Prostate gland (tissue), 2 donors: ENCODE results near the gene WDR86. TPM values are rescaled to one million over a fixed set of nuclear protein-coding genes. Genes with fewer than 3 reads are reported as not detected.

ENCODE experiments used
- DNase-seq: peaks from one replicate; pipeline ENCODE4 v3.0.0-alpha.2; 2019; ENCODE audit warnings: low spot score
- H3K27ac ChIP-seq, 2 donors: fragments of 200-600 bp; sonication (generic); 2 replicates each; pipeline ENCODE4 v1.5.1; 2017 to 2019
- H3K27me3 ChIP-seq: fragments of 200-600 bp; sonication (generic); replicated peaks from 2 replicates; pipeline ENCODE4 v1.5.1; 2019; ENCODE audit not compliant: insufficient read depth
- H3K36me3 ChIP-seq, 2 donors: fragments of 200-600 bp; sonication (generic); 1 replicate in 1 of 2; 2 replicates in 1 of 2; pipeline versions ENCODE4 v1.5.1 to v1.8.1; 2017 to 2019
- H3K4me1 ChIP-seq: fragments of 200-600 bp; sonication (generic); replicated peaks from 2 replicates; pipeline ENCODE4 v1.5.1; 2019
- H3K4me3 ChIP-seq, 2 donors: fragments of 200-600 bp; sonication (generic); 2 replicates each; pipeline ENCODE4 v1.5.1; 2017 to 2019
- H3K9me3 ChIP-seq: fragments of 200-600 bp; sonication (generic); 2 replicates; pipeline ENCODE4 v1.5.1; 2017
- CTCF ChIP-seq, 4 experiments: fragments of 200-600 bp in 2 of 4; fragments of 450-650 bp in 2 of 4; sonication (generic) in 2 of 4; IDR thresholded peaks; 1 replicate in 3 of 4; 2 replicates in 1 of 4; pipeline ENCODE4 v1.5.1; 2016 to 2019; ENCODE audit warnings: antibody characterized with exemption in 4 of 4, mild to moderate bottlenecking in 2 of 4, moderate library complexity in 2 of 4
- POLR2A ChIP-seq: fragments of 450-650 bp; IDR thresholded peaks from one replicate; pipeline ENCODE4 v1.6.1; 2016; ENCODE audit warnings: antibody characterized with exemption, mild to moderate bottlenecking
- POLR2AphosphoS5 ChIP-seq: sonication (generic); formaldehyde crosslinking; IDR thresholded peaks from one replicate; pipeline ENCODE4 v1.6.1; 2017; ENCODE audit warnings: antibody characterized with exemption
- WGBS: methylation state at CpG from one replicate; pipeline ENCODE4 v1.1.5; 2018; 5-methylcytosine and 5-hydroxymethylcytosine counted together
- intact Hi-C: fragments of 100-400 bp; cut with DNase I; formaldehyde crosslinking; loops from one replicate; pipeline ENCODE4 v1.14.2; 2022
- total RNA-seq, 2 donors: library from RNA; depleted of rRNA; stranded (reverse); fragments of >200 nt; gene quantifications; one replicate each; pipeline ENCODE4 v1.1.0, GENCODE V29; 2016

Gene WDR86
- total RNA-seq, 2 donors from 2014 or later = 3.6 to 12.8 TPM

DNA sequence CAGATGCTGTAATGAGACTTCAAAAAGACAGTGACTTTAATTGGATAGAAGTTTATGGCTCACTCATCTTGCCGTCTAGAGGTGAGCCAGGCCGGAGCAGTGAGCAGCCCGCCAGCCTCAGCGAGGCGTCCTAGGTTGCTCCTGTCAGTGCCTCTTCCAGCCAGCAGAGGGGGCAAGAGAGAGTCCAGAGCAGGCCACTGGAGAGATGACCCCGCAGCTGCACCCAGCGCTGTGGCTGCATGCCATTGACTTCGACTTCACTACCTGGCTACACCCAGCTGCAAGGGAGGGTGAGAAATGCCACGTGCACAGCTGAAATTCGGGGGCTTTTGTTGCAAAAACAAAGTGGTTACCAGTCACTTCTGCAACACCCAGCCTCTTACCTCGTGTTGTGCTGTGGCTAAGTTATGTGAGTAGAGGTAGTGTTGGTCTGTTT lies 41.7 kb downstream of the WDR86 start:
- intact Hi-C loops = loop anchor here (1.0 kb wide), 1 partner anchor 80 kb away; no protein-coding TSS in a partner anchor
- Histone ChIP-seq H3K27ac (no peak overlapping the region), H3K36me3 (no peaks in the 10 kb centered on the region)

GRCh38 chr7:151367284-151367683 lies 42.6 kb downstream of the WDR86 start:
- H3K9me3 ChIP-seq = no peaks in the 10 kb centered on the region
- H3K27ac ChIP-seq = no peak overlapping the region
- intact Hi-C loops = loop anchor here (2.0 kb wide), 1 partner anchor 392 kb away; no protein-coding TSS in a partner anchor
- TF ChIP-seq POLR2AphosphoS5 (no peak), CTCF (IDR thresholded peaks at IDR 0.05) (no peak), POLR2A (no peak)
- 75% methylated on average over 4 of the region's 4 CpGs for WGBS
- no peaks in the 10 kb centered on the region for H3K36me3 ChIP-seq
- no peaks in the 10 kb centered on the region for H3K27me3 ChIP-seq
- H3K4me1 ChIP-seq = no peaks in the 10 kb centered on the region
- no peak for DNase-seq
- no peak overlapping the region for H3K4me3 ChIP-seq

More for the DNA sequence above, 41.7 kb downstream of the WDR86 start:
- WGBS = 7% methylated on average over 11 of the region's 11 CpGs
- TF ChIP-seq POLR2A = no peak
- TF ChIP-seq CTCF (IDR thresholded peaks at IDR 0.05) = peak; percentile 69 to 95 (median 88)
- TF ChIP-seq POLR2AphosphoS5 = peak; percentile 33
- Histone ChIP-seq H3K9me3 (no peaks in the 10 kb centered on the region), H3K4me3 (no peak overlapping the region), H3K27me3 (no peaks in the 10 kb centered on the region), H3K4me1 (no peaks in the 10 kb centered on the region)
- peak; percentile 75 for DNase-seq

- H3K27ac ChIP-seq = no peak overlapping the region
- H3K36me3 ChIP-seq = no peaks in the 10 kb centered on the region
- H3K4me3 ChIP-seq = no peak overlapping the region
- TF ChIP-seq CTCF (IDR thresholded peaks at IDR 0.05) = no peak
- TF ChIP-seq POLR2A = no peak
- no peaks in the 10 kb centered on the region for H3K4me1 ChIP-seq
- intact Hi-C loops = loop anchor here (2.0 kb wide), 1 partner anchor 392 kb away; no protein-coding TSS in a partner anchor
- no peaks in the 10 kb centered on the region for H3K27me3 ChIP-seq
- DNase-seq = no peak
- WGBS = 59% methylated on average over 5 of the region's 5 CpGs
- H3K9me3 ChIP-seq = no peaks in the 10 kb centered on the region
These were observed 43.0 kb downstream of the WDR86 start for GRCh38 chr7:151366880-151367222.

DNA sequence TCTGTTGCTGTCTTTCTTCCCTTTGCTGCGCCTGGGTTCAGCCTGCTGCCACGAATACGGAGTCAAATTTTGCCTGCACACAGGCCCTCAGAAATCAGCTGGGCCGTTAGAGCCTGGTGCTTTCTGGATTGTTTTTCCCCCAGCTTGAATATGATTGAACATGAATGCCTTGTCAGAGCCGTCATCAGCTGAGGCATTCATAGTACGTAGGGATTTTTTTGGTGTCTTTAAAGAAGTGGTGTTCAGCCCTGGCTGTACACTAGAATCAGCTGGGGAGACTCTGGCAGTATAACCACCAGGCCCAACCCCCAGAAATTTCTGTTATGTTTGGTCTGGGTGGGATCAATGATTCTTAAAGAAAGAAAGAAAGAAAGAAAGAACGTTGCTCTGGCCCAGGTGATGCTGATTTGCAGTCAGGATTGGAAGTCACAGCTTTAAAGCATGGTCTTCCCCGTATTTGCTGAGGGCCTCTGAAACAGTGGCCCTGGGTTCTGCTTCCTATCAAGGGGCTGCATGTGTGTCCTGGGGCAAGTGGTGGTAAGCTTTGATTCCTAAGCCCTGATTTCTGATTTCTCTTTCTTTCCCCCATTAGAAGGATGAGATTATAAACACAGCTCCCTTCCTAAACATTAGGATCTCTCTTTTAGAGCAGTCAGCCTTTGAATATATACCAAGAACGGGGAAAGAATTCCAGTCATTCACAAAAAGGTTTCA lies 43.5 kb downstream of the WDR86 start:
- H3K36me3 ChIP-seq = no peaks in the 10 kb centered on the region
- no peak overlapping the region for H3K27ac ChIP-seq
- WGBS = 74% methylated on average over 9 of the region's 9 CpGs
- DNase-seq = no peak
- H3K9me3 ChIP-seq = no peaks in the 10 kb centered on the region
- no peak for TF ChIP-seq POLR2A
- no peak for TF ChIP-seq CTCF (IDR thresholded peaks at IDR 0.05)
- no peak for TF ChIP-seq POLR2AphosphoS5
- no peak overlapping the region for H3K4me3 ChIP-seq
- no peaks in the 10 kb centered on the region for H3K27me3 ChIP-seq
- H3K4me1 ChIP-seq = no peaks in the 10 kb centered on the region
- intact Hi-C loops = loop anchor here (2.0 kb wide), 1 partner anchor 392 kb away; no protein-coding TSS in a partner anchor

DNA sequence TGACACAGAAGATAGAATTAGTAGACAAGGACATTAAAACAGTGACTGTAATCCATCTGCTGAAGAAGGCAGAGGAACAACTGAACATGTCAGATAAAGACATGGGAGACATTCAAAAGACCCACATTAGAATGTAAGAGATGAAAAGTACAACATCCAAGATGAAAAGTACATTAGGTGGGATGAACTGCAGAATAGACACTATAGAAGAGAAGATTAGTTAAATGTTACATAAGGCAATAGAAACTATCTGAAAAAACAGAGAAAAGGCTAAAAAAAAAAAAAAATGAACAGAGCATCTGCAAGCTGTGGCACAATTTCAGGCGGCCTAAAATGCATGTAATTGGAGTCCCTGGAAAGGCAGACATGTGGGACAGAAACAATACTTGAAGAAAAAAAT lies 46.7 kb downstream of the WDR86 start:
- intact Hi-C loops = no loop called here
- 97% methylated on average over 1 of the region's 1 CpG for WGBS
- H3K36me3 ChIP-seq = peaks cover 2 to 8% of the 10 kb centered on the region in 2 donors

More for the DNA sequence above, 46.7 kb downstream of the WDR86 start:
- no peak for DNase-seq
- Histone ChIP-seq H3K4me3 (no peak overlapping the region), H3K9me3 (no peaks in the 10 kb centered on the region), H3K27me3 (no peaks in the 10 kb centered on the region), H3K27ac (no peak overlapping the region), H3K4me1 (no peaks in the 10 kb centered on the region)
- TF ChIP-seq CTCF (IDR thresholded peaks at IDR 0.05) (no peak), POLR2A (no peak), POLR2AphosphoS5 (no peak)
